HepG2 (cell line): ENCODE data around the gene SNCAIP. TPM values are rescaled to one million over a fixed set of nuclear protein-coding genes. Genes with fewer than 3 reads are reported as not detected.

Source experiments
- ATAC-seq: fragments of 200-7000 bp; cut with Tn5 transposase; 3 replicates; pipeline ENCODE4 v1.9.1; 2020; ENCODE audit warnings: mild to moderate bottlenecking, moderate library complexity
- BruUV-seq: library from RNA; stranded (reverse); fragments of 400-500 nt; replicated peaks from 2 replicates; lab custom pipeline; 2021; lab: Mats Ljungman, UMichigan
- CTCF ChIA-PET: fragments of 300-600 bp; formaldehyde crosslinking; extraction: SDS; loops from one replicate; lab custom pipeline; 2021; ENCODE audit warnings: low total read pairs, inconsistent platforms, low intra/inter-chr PET ratio; lab: Yijun Ruan, JAX
- POLR2A ChIA-PET: fragments of 350-600 bp; sonication (Branson Sonifier 250); formaldehyde crosslinking; loops from one replicate; lab custom pipeline; 2020; ENCODE audit warnings: antibody characterized with exemption, inconsistent platforms; lab: Yijun Ruan, JAX
- DNase-seq: peaks from one replicate; pipeline ENCODE4 v3.0.0-alpha.2; 2015; ENCODE audit warnings: low spot score
- FAIRE-seq: peaks from 3 replicates; lab custom pipeline; 2011; peaks lifted over from hg19 to GRCh38; lab: Jason Lieb, UNC
- H2AFZ ChIP-seq: one replicate; pipeline ENCODE4 v1.6.1; 2011; ENCODE audit warnings: low read length, inconsistent platforms
- H3K27ac ChIP-seq: fragments of 300-600 bp; 3 replicates; pipeline ENCODE4 v1.8.0; 2011; ENCODE audit warnings: mixed run types, mild to moderate bottlenecking, mixed read lengths, low read length, inconsistent platforms; ENCODE audit not compliant: insufficient read depth; ENCODE audit errors: extremely low read length
- H3K27me3 ChIP-seq, 2 experiments: fragments of 200-600 bp in 1 of 2; 2 replicates in 1 of 2; 3 replicates in 1 of 2; pipeline versions ENCODE4 v1.6.0 to v1.8.0; 2011; ENCODE audit warnings: low read length in 2 of 2, mild to moderate bottlenecking in 2 of 2, moderate library complexity in 2 of 2, inconsistent platforms in 1 of 2; ENCODE audit not compliant: insufficient read depth in 2 of 2, control insufficient read depth in 1 of 2
- H3K36me3 ChIP-seq, 2 experiments: fragments of 200-600 bp in 1 of 2; replicated peaks in 1 of 2; 2 replicates in 1 of 2; 3 replicates in 1 of 2; pipeline versions ENCODE4 v1.5.1 to v1.8.0; 2011; ENCODE audit warnings: low read length in 2 of 2, inconsistent platforms in 1 of 2; ENCODE audit not compliant: insufficient read depth in 2 of 2, control insufficient read depth in 1 of 2
- H3K4me1 ChIP-seq: 2 replicates; pipeline ENCODE4 v1.5.1; 2012; ENCODE audit warnings: low read length, inconsistent platforms; ENCODE audit not compliant: insufficient read depth
- H3K4me2 ChIP-seq: 2 replicates; pipeline ENCODE4 v1.6.0; 2011; ENCODE audit warnings: low read depth, low read length, inconsistent platforms
- H3K4me3 ChIP-seq, 3 experiments: fragments of 200-600 bp in 1 of 3; sonication (generic), shearing (Covaris generic) in 1 of 3; replicated peaks in 1 of 3; 2 replicates each; pipeline ENCODE4 v1.5.1; 2011 to 2016; ENCODE audit warnings: low read length in 3 of 3, inconsistent platforms in 2 of 3, low read depth in 2 of 3, mild to moderate bottlenecking in 2 of 3, control low read depth in 1 of 3, mixed read lengths in 1 of 3; ENCODE audit not compliant: insufficient read depth in 1 of 3
- H3K79me2 ChIP-seq: one replicate; pipeline ENCODE4 v1.6.1; 2011; ENCODE audit warnings: low read length, inconsistent platforms; ENCODE audit not compliant: insufficient read depth
- H3K9ac ChIP-seq: 2 replicates; pipeline ENCODE4 v1.6.0; 2011; ENCODE audit warnings: mild to moderate bottlenecking, low read depth, low read length, inconsistent platforms; ENCODE audit not compliant: insufficient read depth
- H3K9me3 ChIP-seq: 2 replicates; pipeline ENCODE4 v1.5.1; 2012; ENCODE audit warnings: mild to moderate bottlenecking, low read length
- H4K20me1 ChIP-seq: 2 replicates; pipeline ENCODE4 v1.6.0; 2011; ENCODE audit warnings: inconsistent platforms, mild to moderate bottlenecking, low read length, moderate library complexity; ENCODE audit not compliant: insufficient read depth
- FOXJ3 ChIP-seq: sonication (generic); formaldehyde crosslinking; IDR thresholded peaks from 2 replicates; pipeline ENCODE4 v1.4.0; 2020; ENCODE audit warnings: missing genetic modification reagents, mild to moderate bottlenecking, borderline replicate concordance
- HNRNPK ChIP-seq: fragments of 200-400 bp; formaldehyde crosslinking; IDR thresholded peaks from 2 replicates; pipeline ENCODE4 v1.6.1; 2018; ENCODE audit warnings: low read length, low read depth, moderate library complexity, mild to moderate bottlenecking; ENCODE audit not compliant: poor library complexity, severe bottlenecking
- KDM5B ChIP-seq: sonication (generic); formaldehyde crosslinking; IDR thresholded peaks from 2 replicates; pipeline ENCODE4 v1.4.0; 2020; ENCODE audit warnings: missing genetic modification reagents, mild to moderate bottlenecking, borderline replicate concordance
- MIXL1 ChIP-seq: IDR thresholded peaks from 2 replicates; pipeline ENCODE4 v1.6.1; 2016
- NR3C1 ChIP-seq: sonication (generic); formaldehyde crosslinking; IDR thresholded peaks from 2 replicates; pipeline ENCODE4 v1.4.0; 2020; ENCODE audit warnings: missing genetic modification reagents
- SSRP1 ChIP-seq: IDR thresholded peaks from 2 replicates; pipeline ENCODE4 v1.6.1; 2016; ENCODE audit warnings: control low read depth
- U2AF2 ChIP-seq: fragments of 200-400 bp; formaldehyde crosslinking; IDR thresholded peaks from 2 replicates; pipeline ENCODE4 v1.6.1; 2017; ENCODE audit warnings: low read depth, mild to moderate bottlenecking, low read length
- ZNF841 ChIP-seq: sonication (generic); formaldehyde crosslinking; IDR thresholded peaks from 2 replicates; pipeline ENCODE4 v1.8.1; 2023; ENCODE audit warnings: missing genetic modification reagents, borderline replicate concordance
- WGBS: methylation state at CpG from one replicate; pipeline ENCODE4 v1.1.6; 2017; ENCODE audit warnings: low lambda C conversion rate; 5-methylcytosine and 5-hydroxymethylcytosine counted together
- in situ Hi-C: cut with HindIII; loops from 2 replicates; pipeline ENCODE4 v1.10.0; 2017; ENCODE audit warnings: low pct_unique_long_range_greater_than_20kb; ENCODE audit not compliant: extremely low pct_ligation_motif_present
- intact Hi-C: fragments of 100-400 bp; cut with micrococcal nuclease; formaldehyde crosslinking; loops from one replicate; pipeline ENCODE4 v1.10.0; 2022; ENCODE audit not compliant: unreplicated experiment
- polyA plus RNA-seq, 8 experiments: library from polyadenylated mRNA; depleted of rRNA in 3 of 8; stranded (reverse) in 7 of 8; unstranded in 1 of 8; fragments of >200 nt; fragmentation: Illumina TruSeq in 4 of 8; extraction: Trizol in 4 of 8; gene quantifications; 2 replicates each; pipeline versions ENCODE4 v1.2.1 to v1.2.3, GENCODE V29; 2011 to 2016; ENCODE audit warnings: low read depth in 4 of 8, missing spikeins in 1 of 8, mixed read lengths in 1 of 8; ENCODE audit not compliant: insufficient read depth in 1 of 8
- total RNA-seq, 5 experiments: library from RNA; depleted of rRNA; stranded (reverse); fragments of >200 nt; fragmentation: Illumina TruSeq; extraction: Trizol; gene quantifications; 2 replicates each; pipeline ENCODE4 v1.2.3, GENCODE V29; 2016; ENCODE audit warnings: low read depth in 1 of 5
- TF ChIP-seq, protein P1 (sequence below): sonication (generic); formaldehyde crosslinking; IDR thresholded peaks from 2 replicates; pipeline ENCODE4 v1.8.1; 2023; ENCODE audit warnings: mild to moderate bottlenecking, inconsistent platforms, moderate library complexity, missing genetic modification reagents, borderline replicate concordance
- TF ChIP-seq, protein P2 (sequence below): sonication (generic); formaldehyde crosslinking; IDR thresholded peaks from 2 replicates; pipeline ENCODE4 v1.4.0; 2020; ENCODE audit warnings: missing genetic modification reagents
- TF ChIP-seq, protein P3 (sequence below): sonication (generic); formaldehyde crosslinking; IDR thresholded peaks from 2 replicates; pipeline ENCODE4 v1.4.0; 2020; ENCODE audit warnings: mild to moderate bottlenecking, missing genetic modification reagents
- TF ChIP-seq, protein P4 (sequence below): sonication (generic); formaldehyde crosslinking; IDR thresholded peaks from 2 replicates; pipeline ENCODE4 v1.4.0; 2020; ENCODE audit warnings: low read depth, mild to moderate bottlenecking, missing genetic modification reagents
- TF ChIP-seq, protein P5 (sequence below): sonication (generic); formaldehyde crosslinking; IDR thresholded peaks from 2 replicates; pipeline ENCODE4 v1.4.0; 2020; ENCODE audit warnings: missing genetic modification reagents, mild to moderate bottlenecking, borderline replicate concordance
- TF ChIP-seq, protein P6 (sequence below): sonication (generic); formaldehyde crosslinking; IDR thresholded peaks from 2 replicates; pipeline ENCODE4 v1.4.0; 2020; ENCODE audit warnings: mild to moderate bottlenecking, low read depth, missing genetic modification reagents

The SNCAIP gene
- total and polyA plus RNA-seq, 2 of the 13 experiments (the other 11 are each of a cell fraction or from before 2014, with no cell fraction given) = not detected

DNA sequence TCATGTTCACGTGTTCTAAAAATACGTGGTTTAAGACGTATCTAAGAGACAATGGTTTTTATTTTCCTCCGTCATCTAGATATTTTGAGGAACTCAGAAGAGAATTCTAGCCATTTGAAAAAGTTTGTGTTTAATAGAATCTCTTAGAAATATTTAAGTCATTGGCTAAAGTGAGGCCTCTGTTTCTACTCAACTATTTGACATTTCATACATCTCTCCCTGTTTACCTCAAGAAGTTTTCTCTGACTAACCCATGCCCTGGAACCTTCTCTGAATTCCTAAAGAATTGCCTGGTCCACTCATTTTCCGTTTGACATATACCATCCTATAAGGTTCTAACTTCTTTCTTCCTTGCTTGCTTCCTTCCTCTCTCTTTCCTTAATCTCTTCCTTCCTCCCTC lies 178.7 kb downstream of the SNCAIP start:
- no peak overlapping the region for H3K9ac ChIP-seq
- CTCF ChIA-PET = no interaction called here
- no peaks in the 10 kb centered on the region for H3K4me1 ChIP-seq
- H3K4me3 ChIP-seq = no peak overlapping the region
- in situ Hi-C loops = no loop called here
- intact Hi-C loops = loop anchor here (5.0 kb wide), 1 partner anchor 293 kb away; no protein-coding TSS in a partner anchor
- H3K27me3 ChIP-seq = no peaks in the 10 kb centered on the region
- no peak for ATAC-seq
- FAIRE-seq = no peak
- POLR2A ChIA-PET = no interaction called here
- BruUV-seq = no TSS peak
- no peaks in the 10 kb centered on the region for H4K20me1 ChIP-seq
- H3K79me2 ChIP-seq = no peaks in the 10 kb centered on the region
- no peaks in the 10 kb centered on the region for H3K36me3 ChIP-seq
- DNase-seq = no peak
- H2AFZ ChIP-seq = no peak overlapping the region
- 70% methylated on average over 5 of the region's 5 CpGs for WGBS
- no peak overlapping the region for H3K4me2 ChIP-seq
- no peaks in the 10 kb centered on the region for H3K9me3 ChIP-seq
- H3K27ac ChIP-seq = no peak overlapping the region
- TF ChIP-seq U2AF2 (no peak), HNRNPK (no peak), SSRP1 (CRISPR knock-in tag) (no peak), KDM5B (CRISPR knock-in tag) (no peak), ZNF841 (no peak), MIXL1 (CRISPR knock-in tag) (no peak), NR3C1 (no peak), FOXJ3 (CRISPR knock-in tag) (no peak)
- TF ChIP-seq, protein P1, sequence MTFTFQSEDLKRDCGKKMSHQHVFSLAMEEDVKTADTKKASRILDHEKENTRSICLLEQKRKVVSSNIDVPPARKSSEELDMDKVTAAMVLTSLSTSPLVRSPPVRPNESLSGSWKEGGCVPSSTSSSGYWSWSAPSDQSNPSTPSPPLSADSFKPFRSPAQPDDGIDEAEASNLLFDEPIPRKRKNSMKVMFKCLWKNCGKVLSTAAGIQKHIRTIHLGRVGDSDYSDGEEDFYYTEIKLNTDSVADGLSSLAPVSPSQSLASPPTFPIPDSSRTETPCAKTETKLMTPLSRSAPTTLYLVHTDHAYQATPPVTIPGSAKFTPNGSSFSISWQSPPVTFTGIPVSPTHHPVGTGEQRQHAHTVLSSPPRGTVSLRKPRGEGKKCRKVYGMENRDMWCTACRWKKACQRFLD (CRISPR knock-in tag) = no peak
- TF ChIP-seq, protein P2, sequence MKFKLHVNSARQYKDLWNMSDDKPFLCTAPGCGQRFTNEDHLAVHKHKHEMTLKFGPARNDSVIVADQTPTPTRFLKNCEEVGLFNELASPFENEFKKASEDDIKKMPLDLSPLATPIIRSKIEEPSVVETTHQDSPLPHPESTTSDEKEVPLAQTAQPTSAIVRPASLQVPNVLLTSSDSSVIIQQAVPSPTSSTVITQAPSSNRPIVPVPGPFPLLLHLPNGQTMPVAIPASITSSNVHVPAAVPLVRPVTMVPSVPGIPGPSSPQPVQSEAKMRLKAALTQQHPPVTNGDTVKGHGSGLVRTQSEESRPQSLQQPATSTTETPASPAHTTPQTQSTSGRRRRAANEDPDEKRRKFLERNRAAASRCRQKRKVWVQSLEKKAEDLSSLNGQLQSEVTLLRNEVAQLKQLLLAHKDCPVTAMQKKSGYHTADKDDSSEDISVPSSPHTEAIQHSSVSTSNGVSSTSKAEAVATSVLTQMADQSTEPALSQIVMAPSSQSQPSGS (CRISPR knock-in tag) = no peak
- TF ChIP-seq, protein P3, sequence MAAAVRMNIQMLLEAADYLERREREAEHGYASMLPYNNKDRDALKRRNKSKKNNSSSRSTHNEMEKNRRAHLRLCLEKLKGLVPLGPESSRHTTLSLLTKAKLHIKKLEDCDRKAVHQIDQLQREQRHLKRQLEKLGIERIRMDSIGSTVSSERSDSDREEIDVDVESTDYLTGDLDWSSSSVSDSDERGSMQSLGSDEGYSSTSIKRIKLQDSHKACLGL = no peak
- TF ChIP-seq, protein P4, sequence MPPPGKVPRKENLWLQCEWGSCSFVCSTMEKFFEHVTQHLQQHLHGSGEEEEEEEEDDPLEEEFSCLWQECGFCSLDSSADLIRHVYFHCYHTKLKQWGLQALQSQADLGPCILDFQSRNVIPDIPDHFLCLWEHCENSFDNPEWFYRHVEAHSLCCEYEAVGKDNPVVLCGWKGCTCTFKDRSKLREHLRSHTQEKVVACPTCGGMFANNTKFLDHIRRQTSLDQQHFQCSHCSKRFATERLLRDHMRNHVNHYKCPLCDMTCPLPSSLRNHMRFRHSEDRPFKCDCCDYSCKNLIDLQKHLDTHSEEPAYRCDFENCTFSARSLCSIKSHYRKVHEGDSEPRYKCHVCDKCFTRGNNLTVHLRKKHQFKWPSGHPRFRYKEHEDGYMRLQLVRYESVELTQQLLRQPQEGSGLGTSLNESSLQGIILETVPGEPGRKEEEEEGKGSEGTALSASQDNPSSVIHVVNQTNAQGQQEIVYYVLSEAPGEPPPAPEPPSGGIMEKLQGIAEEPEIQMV (CRISPR knock-in tag) = no peak
- TF ChIP-seq, protein P5, sequence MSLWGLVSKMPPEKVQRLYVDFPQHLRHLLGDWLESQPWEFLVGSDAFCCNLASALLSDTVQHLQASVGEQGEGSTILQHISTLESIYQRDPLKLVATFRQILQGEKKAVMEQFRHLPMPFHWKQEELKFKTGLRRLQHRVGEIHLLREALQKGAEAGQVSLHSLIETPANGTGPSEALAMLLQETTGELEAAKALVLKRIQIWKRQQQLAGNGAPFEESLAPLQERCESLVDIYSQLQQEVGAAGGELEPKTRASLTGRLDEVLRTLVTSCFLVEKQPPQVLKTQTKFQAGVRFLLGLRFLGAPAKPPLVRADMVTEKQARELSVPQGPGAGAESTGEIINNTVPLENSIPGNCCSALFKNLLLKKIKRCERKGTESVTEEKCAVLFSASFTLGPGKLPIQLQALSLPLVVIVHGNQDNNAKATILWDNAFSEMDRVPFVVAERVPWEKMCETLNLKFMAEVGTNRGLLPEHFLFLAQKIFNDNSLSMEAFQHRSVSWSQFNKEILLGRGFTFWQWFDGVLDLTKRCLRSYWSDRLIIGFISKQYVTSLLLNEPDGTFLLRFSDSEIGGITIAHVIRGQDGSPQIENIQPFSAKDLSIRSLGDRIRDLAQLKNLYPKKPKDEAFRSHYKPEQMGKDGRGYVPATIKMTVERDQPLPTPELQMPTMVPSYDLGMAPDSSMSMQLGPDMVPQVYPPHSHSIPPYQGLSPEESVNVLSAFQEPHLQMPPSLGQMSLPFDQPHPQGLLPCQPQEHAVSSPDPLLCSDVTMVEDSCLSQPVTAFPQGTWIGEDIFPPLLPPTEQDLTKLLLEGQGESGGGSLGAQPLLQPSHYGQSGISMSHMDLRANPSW (CRISPR knock-in tag) = no peak
- TF ChIP-seq, protein P6, sequence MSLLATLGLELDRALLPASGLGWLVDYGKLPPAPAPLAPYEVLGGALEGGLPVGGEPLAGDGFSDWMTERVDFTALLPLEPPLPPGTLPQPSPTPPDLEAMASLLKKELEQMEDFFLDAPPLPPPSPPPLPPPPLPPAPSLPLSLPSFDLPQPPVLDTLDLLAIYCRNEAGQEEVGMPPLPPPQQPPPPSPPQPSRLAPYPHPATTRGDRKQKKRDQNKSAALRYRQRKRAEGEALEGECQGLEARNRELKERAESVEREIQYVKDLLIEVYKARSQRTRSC (CRISPR knock-in tag) = no peak
